Aorta (tissue), 5 donors: ENCODE data around the gene CFAP119. TPM values are rescaled to one million over a fixed set of nuclear protein-coding genes. Genes with fewer than 3 reads are reported as not detected.

ENCODE experiments used
- ATAC-seq: fragments of 200-7000 bp; cut with Tn5 transposase; one replicate; pipeline ENCODE4 v1.9.1; 2022; ENCODE audit warnings: moderate library complexity; ENCODE audit not compliant: low FRiP score
- DNase-seq, 2 donors: peaks; one replicate each; pipeline ENCODE4 v3.0.0-alpha.2; 2020
- H3K27ac ChIP-seq, 2 donors: one replicate each; pipeline ENCODE4 v1.5.1; 2013; ENCODE audit warnings: low read length in 2 of 2, mild to moderate bottlenecking in 2 of 2, moderate library complexity in 2 of 2, control low read depth in 1 of 2, inconsistent platforms in 1 of 2, low read depth in 1 of 2
- H3K27me3 ChIP-seq, 2 donors: one replicate each; pipeline ENCODE4 v1.6.1; 2013; ENCODE audit warnings: control low read depth in 1 of 2, low read length in 1 of 2, mild to moderate bottlenecking in 1 of 2, moderate library complexity in 1 of 2; ENCODE audit not compliant: insufficient read depth in 2 of 2, control insufficient read depth in 1 of 2
- H3K36me3 ChIP-seq, 2 donors: one replicate each; pipeline ENCODE4 v1.6.1; 2013; ENCODE audit warnings: control low read depth in 1 of 2, low read length in 1 of 2, mild to moderate bottlenecking in 1 of 2; ENCODE audit not compliant: insufficient read depth in 2 of 2, control insufficient read depth in 1 of 2
- H3K4me1 ChIP-seq, 2 donors: one replicate each; pipeline ENCODE4 v1.6.1; 2013; ENCODE audit warnings: low read length in 2 of 2, control low read depth in 1 of 2, mild to moderate bottlenecking in 1 of 2, moderate library complexity in 1 of 2; ENCODE audit not compliant: insufficient read depth in 2 of 2, control insufficient read depth in 1 of 2
- H3K4me3 ChIP-seq, 2 donors: one replicate each; pipeline ENCODE4 v1.5.1; 2013; ENCODE audit warnings: low read length in 2 of 2, control low read depth in 1 of 2, mild to moderate bottlenecking in 1 of 2
- H3K9me3 ChIP-seq: one replicate; pipeline ENCODE4 v1.6.1; 2013; ENCODE audit warnings: mild to moderate bottlenecking, low read length; ENCODE audit not compliant: control insufficient read depth
- WGBS, 2 donors: extraction: QIAGEN DNeasy Blood & Tissue Kit; methylation state at CpG; one replicate each; pipeline ENCODE4 v1.1.7; 2013; 5-methylcytosine and 5-hydroxymethylcytosine counted together
- intact Hi-C, 2 donors: fragments of 100-400 bp; cut with DNase I; formaldehyde crosslinking; loops; one replicate each; pipeline versions ENCODE4 v1.14.2 to v1.15.0; 2022
- polyA plus RNA-seq, 2 donors: library from polyadenylated mRNA; stranded (reverse); fragments of 200-250 nt; gene quantifications; one replicate each; pipeline ENCODE4 v1.2.3, GENCODE V29; 2013
- total RNA-seq, 2 donors: library from RNA; stranded (reverse); fragmentation: NEBNext Ultra II Directional; extraction: Animal tissue kit (Norgen Biotek cat#: 25700); gene quantifications; one replicate each; pipeline ENCODE4 v1.2.1, GENCODE V29; 2021
- donor health status: healthy with polysubstance abuse.
- donor health status: Bipolar disorder and iron deficiency.
- donor health status: DM: no; HTN: no; CAD: no.
- donor health status: DM: no; HTN: no; CAD: no.
- donor health status: DM: yes; HTN: yes; CAD: no.

The CFAP119 gene
- total and polyA plus RNA-seq, 4 donors = 0.52 to 9.8 (median 1.8) TPM

GRCh38 chr16:30750201-30750600 is 11.7 kb downstream of the CFAP119 start:
- intact Hi-C loops = no loop called here
- DNase-seq (no peak), ATAC-seq (no peak)
- no peak overlapping the region for H3K4me3 ChIP-seq
- 85 to 90% methylated on average over 4 of the region's 4 CpGs for WGBS, 2 donors
- no peaks in the 10 kb centered on the region for H3K27me3 ChIP-seq
- peaks cover 0 to 2% of the 10 kb centered on the region in 2 donors for H3K36me3 ChIP-seq
- H3K27ac ChIP-seq = no peak overlapping the region
- H3K4me1 ChIP-seq = no peaks in the 10 kb centered on the region
- H3K9me3 ChIP-seq = no peaks in the 10 kb centered on the region

- intact Hi-C loops = no loop called here
- no peaks in the 10 kb centered on the region for H3K4me1 ChIP-seq
- 13 to 15% methylated on average over 32 to 36 of the region's 36 CpGs for WGBS, 2 donors
- H3K9me3 ChIP-seq = no peaks in the 10 kb centered on the region
- H3K36me3 ChIP-seq = peaks cover 0 to 2% of the 10 kb centered on the region in 2 donors
- H3K4me3 ChIP-seq = peak overlapping the region; percentile 36 to 79
- ATAC-seq = peak; percentile 49
- no peak overlapping the region for H3K27ac ChIP-seq
- no peaks in the 10 kb centered on the region for H3K27me3 ChIP-seq
- no peak for DNase-seq
Measured at GRCh38 chr16:30748634-30749445, 13.0 kb downstream of the CFAP119 start.

- 2 to 3% methylated on average over 57 to 60 of the region's 60 CpGs for WGBS, 2 donors
- peak within 1 kb of the TSS in 1 of 2 donors; percentile 84 for H3K27ac ChIP-seq
- DNase-seq = peak; percentile 100
- ATAC-seq = peak; percentile 99
- H3K9me3 ChIP-seq = no peaks in the 10 kb centered on the region
- H3K4me1 ChIP-seq = no peaks in the 10 kb centered on the region
- intact Hi-C loops = no loop called here
- H3K36me3 ChIP-seq = peaks cover 0 to 2% of the 10 kb centered on the region in 2 donors
- H3K4me3 ChIP-seq = peak within 1 kb of the TSS; percentile 52 to 79
- no peaks in the 10 kb centered on the region for H3K27me3 ChIP-seq
Measured at GRCh38 chr16:30747799-30748633, 13.8 kb downstream of the CFAP119 start, which contains the start of gene PHKG2. TSS of gene PHKG2 (plus strand) at chr16:30748425. CDS start at chr16:30748821, 396 bp downstream.

GRCh38 chr16:30747331-30747730 is 14.5 kb downstream of the CFAP119 start:
- no peak for ATAC-seq
- Histone ChIP-seq H3K4me1 (no peaks in the 10 kb centered on the region), H3K27ac (peak overlapping the region in 1 of 2 donors; percentile 84), H3K27me3 (no peaks in the 10 kb centered on the region), H3K9me3 (no peaks in the 10 kb centered on the region), H3K36me3 (peaks cover 0 to 2% of the 10 kb centered on the region in 2 donors), H3K4me3 (peak overlapping the region in 1 of 2 donors; percentile 52)
- WGBS, 2 donors = 24 to 26% methylated on average over 3 of the region's 3 CpGs
- intact Hi-C loops = no loop called here
- no peak for DNase-seq

- intact Hi-C loops = no loop called here
- H3K9me3 ChIP-seq = no peaks in the 10 kb centered on the region
- WGBS, 2 donors = 85 to 86% methylated on average over 9 of the region's 9 CpGs
- H3K4me3 ChIP-seq = no peak overlapping the region
- no peaks in the 10 kb centered on the region for H3K27me3 ChIP-seq
- peaks cover 0 to 2% of the 10 kb centered on the region in 2 donors for H3K36me3 ChIP-seq
- DNase-seq (no peak), ATAC-seq (no peak)
- no peaks in the 10 kb centered on the region for H3K4me1 ChIP-seq
- no peak overlapping the region for H3K27ac ChIP-seq
Measured at GRCh38 chr16:30746638-30747175, 15.2 kb downstream of the CFAP119 start.

GRCh38 chr16:30745082-30745481 is 16.8 kb downstream of the CFAP119 start:
- Histone ChIP-seq H3K4me1 (peaks cover 0 to 2% of the 10 kb centered on the region in 2 donors), H3K27me3 (no peaks in the 10 kb centered on the region), H3K36me3 (no peaks in the 10 kb centered on the region), H3K27ac (no peak overlapping the region), H3K4me3 (no peak overlapping the region), H3K9me3 (no peaks in the 10 kb centered on the region)
- 60 to 63% methylated on average over 2 of the region's 2 CpGs for WGBS, 2 donors
- ATAC-seq (no peak), DNase-seq (no peak)
- intact Hi-C loops = no loop called here

GRCh38 chr16:30744183-30744582 is 17.7 kb downstream of the CFAP119 start:
- H3K4me1 ChIP-seq = peaks cover 0 to 2% of the 10 kb centered on the region in 2 donors
- no peak overlapping the region for H3K27ac ChIP-seq
- H3K27me3 ChIP-seq = no peaks in the 10 kb centered on the region
- 48 to 65% methylated on average over 2 of the region's 2 CpGs for WGBS, 2 donors
- intact Hi-C loops = loop anchor here (5.0 kb wide), 2 partner anchors 42 to 47 kb away; partner anchors contain the start of gene SRCAP (in 1 of the 2)
- DNase-seq (no peak), ATAC-seq (no peak)
- H3K4me3 ChIP-seq = no peak overlapping the region
- no peaks in the 10 kb centered on the region for H3K9me3 ChIP-seq
- no peaks in the 10 kb centered on the region for H3K36me3 ChIP-seq

- intact Hi-C loops = loop anchor here (5.0 kb wide), 2 partner anchors 41 to 46 kb away; partner anchors contain the start of gene SRCAP (in 1 of the 2)
- Histone ChIP-seq H3K27me3 (no peaks in the 10 kb centered on the region), H3K9me3 (no peaks in the 10 kb centered on the region), H3K36me3 (peaks cover 0 to 2% of the 10 kb centered on the region in 2 donors), H3K27ac (no peak overlapping the region), H3K4me3 (no peak overlapping the region), H3K4me1 (peaks cover 0 to 2% of the 10 kb centered on the region in 2 donors)
- WGBS, 2 donors = 91 to 92% methylated on average over 11 of the region's 11 CpGs
- DNase-seq (no peak), ATAC-seq (no peak)
Measured at GRCh38 chr16:30743716-30744115, 18.1 kb downstream of the CFAP119 start.
